ENCODE results near the gene SRP9.
"Not testable (repeated sequence)": the region's sequence is repeated elsewhere in the genome, so short reads cannot be mapped to it uniquely, and the experiment has no call there.

- TF ChIP-seq ELF4 (IDR thresholded peaks at IDR 0.05); SP1 (IDR thresholded peaks at IDR 0.05); FOXM1 (IDR thresholded peaks at IDR 0.05; ENCODE audit: borderline replicate concordance); SUZ12 (IDR thresholded peaks at IDR 0.05); BHLHE40 (IDR thresholded peaks at IDR 0.05; ENCODE audit: borderline replicate concordance); FOXA1 (IDR thresholded peaks at IDR 0.05); NFRKB (IDR thresholded peaks at IDR 0.05); HDGF (IDR thresholded peaks at IDR 0.05; ENCODE audit: borderline replicate concordance); PKNOX1 (IDR thresholded peaks at IDR 0.05); FOXK2 (IDR thresholded peaks at IDR 0.05): not testable (repeated sequence)
These were observed 16.2 kb upstream of the SRP9 start for GRCh38 chr1:225761395-225761794.

All from HEK293T (cell line).